ENCODE measurements around the gene RGS6.
"Not testable (repeated sequence)": the region's sequence is repeated elsewhere in the genome, so short reads cannot be mapped to it uniquely, and the experiment has no call there.

- TF ChIP-seq CTCF (IDR thresholded peaks at IDR 0.05; ENCODE audit: insufficient read depth, low read depth, low read length); EZH2 (IDR thresholded peaks at IDR 0.05; ENCODE audit: insufficient read depth, low read length): not testable (repeated sequence)
Observed at GRCh38 chr14:71939344-71939743, 7.1 kb downstream of the RGS6 start.

Data from astrocyte (in vitro differentiated cells and primary cell).